ENCODE data around the gene DNAJB12. TPM values are rescaled to one million over a fixed set of nuclear protein-coding genes. Genes with fewer than 3 reads are reported as not detected.

The DNAJB12 gene
- polyA plus RNA-seq, 1 donor (not counting 4 experiments of a cell fraction or from before 2014, with no cell fraction given): 12.0 TPM

GRCh38 chr10:72323108-72323749, 31.5 kb downstream of the DNAJB12 start:
- no peak overlapping the region for H2AFZ ChIP-seq (ENCODE audit: control insufficient read depth, low read length)
- H3K4me2 ChIP-seq (ENCODE audit: control insufficient read depth, extremely low read depth, insufficient read depth, low read depth, low read length): peak overlapping the region; percentile 68
- no peaks in the 10 kb centered on the region for H3K9me3 ChIP-seq (ENCODE audit: control insufficient read depth, low read depth, low read length)
- H3K27me3 ChIP-seq (ENCODE audit: control insufficient read depth, extremely low read depth, insufficient read depth, low read length): no peaks in the 10 kb centered on the region
- H3K4me1 ChIP-seq (ENCODE audit: control insufficient read depth, extremely low read depth, insufficient read depth, low read length): peaks cover 50% of the 10 kb centered on the region
- peak overlapping the region; percentile 94 for H3K27ac ChIP-seq (ENCODE audit: control insufficient read depth, insufficient read depth, low read length)
- H3K9ac ChIP-seq (ENCODE audit: control insufficient read depth, extremely low read depth, insufficient read depth, low read length): peak overlapping the region; percentile 91
- FAIRE-seq (no peak), DNase-seq (ENCODE audit: low read depth, low spot score) (no peak)
- no peaks in the 10 kb centered on the region for H3K79me2 ChIP-seq (ENCODE audit: control insufficient read depth, insufficient read depth, low read length)
- dilution Hi-C loops (cut with MboI; ENCODE audit: extremely low pct_ligation_motif_present, low sequenced_read_pairs): no loop called here
- no peaks in the 10 kb centered on the region for H4K20me1 ChIP-seq (ENCODE audit: control insufficient read depth, extremely low read depth, insufficient read depth, low read length)
- no peak for TF ChIP-seq CTCF (optimal IDR thresholded peaks at IDR 0.05 in 1 of 3, IDR thresholded peaks at IDR 0.05 in 1 of 3, conservative IDR thresholded peaks at IDR 0.05 in 1 of 3; ENCODE audit: extremely low read depth in 1 of 3, insufficient read depth in 2 of 3, low read length in 3 of 3)
- TF ChIP-seq EZH2 (IDR thresholded peaks at IDR 0.05; ENCODE audit: low read length): no peak
- peak overlapping the region in 1 of 3 experiments; percentile 19 for H3K4me3 ChIP-seq (ENCODE audit: control insufficient read depth in 2 of 3, extremely low read depth in 1 of 3, insufficient read depth in 2 of 3, low read depth in 1 of 3, low read length in 3 of 3)
- no peaks in the 10 kb centered on the region for H3K9me1 ChIP-seq (ENCODE audit: control insufficient read depth, extremely low read depth, insufficient read depth, low read length)
- no peaks in the 10 kb centered on the region for H3K36me3 ChIP-seq (ENCODE audit: control insufficient read depth in 2 of 2, extremely low read depth in 1 of 2, insufficient read depth in 2 of 2, low read length in 2 of 2)

DNA sequence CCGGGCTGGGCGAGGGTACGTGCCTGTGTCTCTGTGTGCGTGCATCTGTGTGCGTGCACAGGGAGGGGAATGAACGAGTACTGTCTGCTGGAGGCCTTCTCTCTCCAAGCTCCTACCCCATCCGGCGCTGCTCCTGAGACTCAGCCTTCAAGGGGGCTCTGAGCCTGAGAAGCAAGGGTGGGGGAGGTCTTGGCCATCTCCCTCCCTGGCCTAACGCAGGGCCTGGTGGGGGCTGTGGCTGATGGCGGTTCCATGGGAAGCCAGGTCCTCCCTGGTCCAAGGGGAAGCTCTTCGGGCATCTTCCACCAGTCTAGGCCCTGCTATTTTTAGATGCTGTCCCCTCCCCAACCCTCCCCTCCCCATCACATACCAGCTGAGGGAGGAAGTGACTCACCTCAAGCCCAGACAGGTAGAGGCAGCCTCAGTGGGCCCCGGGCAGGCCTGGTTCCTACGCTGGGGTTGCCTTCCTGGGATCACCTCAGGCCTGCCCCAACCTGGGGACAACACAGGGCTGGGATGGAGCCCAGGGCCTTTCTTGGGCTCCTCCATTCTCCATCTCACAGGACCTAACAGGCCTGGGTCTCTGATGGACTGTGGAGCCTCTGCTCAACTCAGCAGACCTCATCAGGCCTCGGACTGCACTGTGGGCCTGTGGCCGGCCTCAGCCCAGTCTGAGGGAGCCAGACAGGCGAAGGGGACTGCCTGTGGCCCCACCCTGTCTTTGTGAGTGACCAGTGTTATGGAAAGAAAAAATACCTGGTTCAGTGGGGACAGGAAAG, 32.2 kb downstream of the DNAJB12 start:
- Histone ChIP-seq H2AFZ (ENCODE audit: control insufficient read depth, low read length) (no peak overlapping the region), H3K9me3 (ENCODE audit: control insufficient read depth, low read depth, low read length) (no peaks in the 10 kb centered on the region), H3K9me1 (ENCODE audit: control insufficient read depth, extremely low read depth, insufficient read depth, low read length) (no peaks in the 10 kb centered on the region), H3K79me2 (ENCODE audit: control insufficient read depth, insufficient read depth, low read length) (no peaks in the 10 kb centered on the region), H3K4me1 (ENCODE audit: control insufficient read depth, extremely low read depth, insufficient read depth, low read length) (peaks cover 48% of the 10 kb centered on the region), H3K27ac (ENCODE audit: control insufficient read depth, insufficient read depth, low read length) (peak overlapping the region; percentile 94), H3K4me3 (ENCODE audit: control insufficient read depth in 2 of 3, extremely low read depth in 1 of 3, insufficient read depth in 2 of 3, low read depth in 1 of 3, low read length in 3 of 3) (peak overlapping the region in 1 of 3 experiments; percentile 19), H3K9ac (ENCODE audit: control insufficient read depth, extremely low read depth, insufficient read depth, low read length) (peak overlapping the region; percentile 91), H3K36me3 (ENCODE audit: control insufficient read depth in 2 of 2, extremely low read depth in 1 of 2, insufficient read depth in 2 of 2, low read length in 2 of 2) (no peaks in the 10 kb centered on the region), H4K20me1 (ENCODE audit: control insufficient read depth, extremely low read depth, insufficient read depth, low read length) (no peaks in the 10 kb centered on the region), H3K27me3 (ENCODE audit: control insufficient read depth, extremely low read depth, insufficient read depth, low read length) (no peaks in the 10 kb centered on the region), H3K4me2 (ENCODE audit: control insufficient read depth, extremely low read depth, insufficient read depth, low read depth, low read length) (peak overlapping the region; percentile 68)
- DNase-seq (ENCODE audit: low read depth, low spot score) (peak; percentile 97), FAIRE-seq (peak; percentile 56)
- TF ChIP-seq EZH2 (IDR thresholded peaks at IDR 0.05; ENCODE audit: low read length) (no peak), CTCF (optimal IDR thresholded peaks at IDR 0.05 in 1 of 3, IDR thresholded peaks at IDR 0.05 in 1 of 3, conservative IDR thresholded peaks at IDR 0.05 in 1 of 3; ENCODE audit: extremely low read depth in 1 of 3, insufficient read depth in 2 of 3, low read length in 3 of 3) (no peak)
- dilution Hi-C loops (cut with MboI; ENCODE audit: extremely low pct_ligation_motif_present, low sequenced_read_pairs): no loop called here

All from keratinocyte (primary cell).